Measurements from ENCODE around the gene DHX30.

DNA sequence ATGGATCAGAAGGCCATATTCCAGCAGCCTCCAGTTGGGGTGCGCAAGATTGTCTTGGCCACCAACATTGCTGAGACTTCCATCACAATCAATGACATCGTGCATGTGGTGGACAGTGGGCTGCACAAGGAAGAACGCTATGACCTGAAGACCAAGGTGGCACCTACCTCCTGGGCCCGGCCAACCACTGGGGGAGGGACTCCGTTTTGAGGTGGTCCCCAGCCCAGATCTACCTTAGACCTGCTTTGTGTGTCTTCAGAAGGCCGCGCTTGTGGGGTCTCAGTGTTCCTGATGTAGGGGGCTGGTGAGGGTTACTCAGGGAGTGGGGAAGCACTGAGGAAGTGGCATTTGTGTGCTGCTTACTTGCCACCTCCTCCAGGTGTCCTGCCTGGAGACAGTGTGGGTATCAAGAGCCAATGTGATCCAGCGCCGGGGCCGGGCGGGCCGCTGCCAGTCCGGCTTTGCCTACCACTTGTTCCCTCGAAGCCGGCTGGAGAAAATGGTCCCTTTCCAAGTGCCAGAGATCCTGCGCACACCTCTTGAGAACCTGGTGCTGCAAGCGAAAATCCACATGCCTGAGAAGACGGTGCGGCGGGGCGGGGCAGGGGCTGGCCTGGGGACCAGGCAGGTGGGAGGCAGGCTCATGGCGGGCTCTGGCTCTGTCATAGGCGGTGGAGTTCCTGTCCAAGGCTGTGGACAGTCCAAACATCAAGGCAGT lies 45.0 kb downstream of the DHX30 start:
- TF ChIP-seq, protein P1, sequence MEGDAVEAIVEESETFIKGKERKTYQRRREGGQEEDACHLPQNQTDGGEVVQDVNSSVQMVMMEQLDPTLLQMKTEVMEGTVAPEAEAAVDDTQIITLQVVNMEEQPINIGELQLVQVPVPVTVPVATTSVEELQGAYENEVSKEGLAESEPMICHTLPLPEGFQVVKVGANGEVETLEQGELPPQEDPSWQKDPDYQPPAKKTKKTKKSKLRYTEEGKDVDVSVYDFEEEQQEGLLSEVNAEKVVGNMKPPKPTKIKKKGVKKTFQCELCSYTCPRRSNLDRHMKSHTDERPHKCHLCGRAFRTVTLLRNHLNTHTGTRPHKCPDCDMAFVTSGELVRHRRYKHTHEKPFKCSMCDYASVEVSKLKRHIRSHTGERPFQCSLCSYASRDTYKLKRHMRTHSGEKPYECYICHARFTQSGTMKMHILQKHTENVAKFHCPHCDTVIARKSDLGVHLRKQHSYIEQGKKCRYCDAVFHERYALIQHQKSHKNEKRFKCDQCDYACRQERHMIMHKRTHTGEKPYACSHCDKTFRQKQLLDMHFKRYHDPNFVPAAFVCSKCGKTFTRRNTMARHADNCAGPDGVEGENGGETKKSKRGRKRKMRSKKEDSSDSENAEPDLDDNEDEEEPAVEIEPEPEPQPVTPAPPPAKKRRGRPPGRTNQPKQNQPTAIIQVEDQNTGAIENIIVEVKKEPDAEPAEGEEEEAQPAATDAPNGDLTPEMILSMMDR (conservative IDR thresholded peaks at IDR 0.05; ENCODE audit: low read length) = no peak
- TF ChIP-seq EZH2phosphoT487 (IDR thresholded peaks at IDR 0.05; ENCODE audit: borderline replicate concordance, low read depth, low read length) = no peak
